ENCODE measurements around the gene HOXA11. TPM values are rescaled to one million over a fixed set of nuclear protein-coding genes. Genes with fewer than 3 reads are reported as not detected.

HOXA11 gene
- total RNA-seq, 1 donor from 2014 or later, result 1.2 TPM

DNA sequence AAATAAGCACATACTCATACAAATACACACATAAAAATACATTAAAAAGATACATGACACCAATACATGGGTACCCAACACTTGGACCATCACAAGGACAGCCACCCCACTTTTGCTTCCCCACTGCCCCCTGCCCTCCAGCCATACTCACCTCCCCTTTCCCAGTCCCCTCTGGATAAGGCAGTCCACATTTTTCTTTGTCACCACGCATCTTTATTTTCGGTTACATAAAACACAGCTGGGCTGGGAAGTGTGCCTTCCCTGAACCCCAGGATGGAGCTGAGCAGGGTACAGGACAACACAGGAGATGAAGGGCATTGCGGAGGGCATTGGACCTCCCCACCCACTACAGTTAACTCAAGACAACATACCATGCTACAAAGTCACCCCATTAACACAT is 31.5 kb downstream of the HOXA11 start:
- TF ChIP-seq, protein P1, sequence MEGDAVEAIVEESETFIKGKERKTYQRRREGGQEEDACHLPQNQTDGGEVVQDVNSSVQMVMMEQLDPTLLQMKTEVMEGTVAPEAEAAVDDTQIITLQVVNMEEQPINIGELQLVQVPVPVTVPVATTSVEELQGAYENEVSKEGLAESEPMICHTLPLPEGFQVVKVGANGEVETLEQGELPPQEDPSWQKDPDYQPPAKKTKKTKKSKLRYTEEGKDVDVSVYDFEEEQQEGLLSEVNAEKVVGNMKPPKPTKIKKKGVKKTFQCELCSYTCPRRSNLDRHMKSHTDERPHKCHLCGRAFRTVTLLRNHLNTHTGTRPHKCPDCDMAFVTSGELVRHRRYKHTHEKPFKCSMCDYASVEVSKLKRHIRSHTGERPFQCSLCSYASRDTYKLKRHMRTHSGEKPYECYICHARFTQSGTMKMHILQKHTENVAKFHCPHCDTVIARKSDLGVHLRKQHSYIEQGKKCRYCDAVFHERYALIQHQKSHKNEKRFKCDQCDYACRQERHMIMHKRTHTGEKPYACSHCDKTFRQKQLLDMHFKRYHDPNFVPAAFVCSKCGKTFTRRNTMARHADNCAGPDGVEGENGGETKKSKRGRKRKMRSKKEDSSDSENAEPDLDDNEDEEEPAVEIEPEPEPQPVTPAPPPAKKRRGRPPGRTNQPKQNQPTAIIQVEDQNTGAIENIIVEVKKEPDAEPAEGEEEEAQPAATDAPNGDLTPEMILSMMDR (conservative IDR thresholded peaks at IDR 0.05), result no peak
- no peak overlapping the region for H3K27ac Mint-ChIP-seq
- DNase-seq (ENCODE audit: extremely low spot score, unreplicated experiment), result peak; percentile 57
- peaks cover 29% of the 10 kb centered on the region for H3K4me1 Mint-ChIP-seq (ENCODE audit: unreplicated experiment)
- peaks cover 89% of the 10 kb centered on the region for H3K27me3 Mint-ChIP-seq
- peaks cover 13% of the 10 kb centered on the region for H3K36me3 Mint-ChIP-seq
- peak overlapping the region; percentile 47 for H3K4me3 Mint-ChIP-seq
- peaks cover 5% of the 10 kb centered on the region for H3K9me3 Mint-ChIP-seq

- DNase-seq (ENCODE audit: extremely low spot score, unreplicated experiment), result no peak
- H3K4me1 Mint-ChIP-seq (ENCODE audit: unreplicated experiment), result peaks cover 30% of the 10 kb centered on the region
- H3K4me3 Mint-ChIP-seq, result peak overlapping the region; percentile 91
- H3K36me3 Mint-ChIP-seq, result peaks cover 10% of the 10 kb centered on the region
- H3K27me3 Mint-ChIP-seq, result peaks cover 89% of the 10 kb centered on the region
- no peaks in the 10 kb centered on the region for H3K9me3 Mint-ChIP-seq
- TF ChIP-seq, protein P1 (conservative IDR thresholded peaks at IDR 0.05), result no peak
- H3K27ac Mint-ChIP-seq, result no peak overlapping the region
Measured at GRCh38 chr7:27152816-27153442, 32.1 kb downstream of the HOXA11 start.

GRCh38 chr7:27151931-27152815 is 32.9 kb downstream of the HOXA11 start, which contains the start of gene HOXA3:
TSS of gene HOXA3 (minus strand) at chr7:27152583. CDS start at chr7:27110640, 41,943 bp downstream.
- DNase-seq (ENCODE audit: extremely low spot score, unreplicated experiment), result peak; percentile 68
- Mint-ChIP-seq H3K9me3 (no peaks in the 10 kb centered on the region), H3K27ac (peak within 1 kb of the TSS; percentile 65)

DNA sequence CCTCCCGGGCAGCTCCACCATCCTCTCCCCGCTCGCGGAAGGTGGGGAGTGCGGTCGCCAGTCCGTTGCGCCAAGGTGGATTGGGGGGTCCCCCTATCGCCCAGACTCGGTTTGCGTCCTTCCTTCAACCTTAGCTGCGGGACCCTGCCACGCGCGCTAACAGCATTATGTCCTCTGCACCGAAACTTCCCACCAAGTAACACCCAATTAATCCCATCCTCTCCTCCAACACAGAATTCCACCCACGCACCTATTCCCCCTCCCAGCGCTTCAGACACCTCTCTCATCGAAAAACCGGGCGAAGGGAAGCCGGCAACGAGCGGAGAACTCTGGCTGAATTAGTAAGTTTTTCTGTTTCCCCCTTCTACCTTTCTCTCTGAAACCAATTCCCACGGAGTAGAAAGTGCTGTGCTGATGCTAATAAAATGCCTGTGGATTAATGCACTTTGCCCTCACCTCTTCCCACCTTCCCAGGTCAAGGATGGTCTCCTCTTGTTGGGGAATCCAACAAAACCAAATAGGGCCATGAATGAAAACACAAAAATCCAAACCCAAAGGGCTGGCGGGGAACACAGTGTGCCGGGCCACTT is 33.6 kb downstream of the HOXA11 start:
- TF ChIP-seq, protein P1 (conservative IDR thresholded peaks at IDR 0.05), result no peak
- H3K27me3 Mint-ChIP-seq, result peaks cover 87% of the 10 kb centered on the region
- DNase-seq (ENCODE audit: extremely low spot score, unreplicated experiment), result peak; percentile 67
- peaks cover 12% of the 10 kb centered on the region for H3K36me3 Mint-ChIP-seq
- peak overlapping the region; percentile 91 for H3K4me3 Mint-ChIP-seq
- H3K27ac Mint-ChIP-seq, result peak overlapping the region; percentile 65
- no peaks in the 10 kb centered on the region for H3K9me3 Mint-ChIP-seq
- H3K4me1 Mint-ChIP-seq (ENCODE audit: unreplicated experiment), result peaks cover 27% of the 10 kb centered on the region

More at GRCh38 chr7:27151931-27152815, 32.9 kb downstream of the HOXA11 start, which contains the start of gene HOXA3:
- TF ChIP-seq, protein P1 (conservative IDR thresholded peaks at IDR 0.05), result no peak
- peaks cover 27% of the 10 kb centered on the region for H3K4me1 Mint-ChIP-seq (ENCODE audit: unreplicated experiment)
- peaks cover 10% of the 10 kb centered on the region for H3K36me3 Mint-ChIP-seq
- peak within 1 kb of the TSS; percentile 91 for H3K4me3 Mint-ChIP-seq
- H3K27me3 Mint-ChIP-seq, result peaks cover 86% of the 10 kb centered on the region

- peak; percentile 88 for DNase-seq (ENCODE audit: extremely low spot score, unreplicated experiment)
- Mint-ChIP-seq H3K4me3 (peak overlapping the region; percentile 91), H3K4me1 (ENCODE audit: unreplicated experiment) (peaks cover 31% of the 10 kb centered on the region), H3K27ac (peak overlapping the region; percentile 65), H3K9me3 (no peaks in the 10 kb centered on the region), H3K27me3 (peaks cover 86% of the 10 kb centered on the region), H3K36me3 (peaks cover 18% of the 10 kb centered on the region)
- TF ChIP-seq, protein P1 (conservative IDR thresholded peaks at IDR 0.05), result peak; percentile 89
Measured at GRCh38 chr7:27150568-27151340, 34.3 kb downstream of the HOXA11 start.

Data from type B pancreatic cell (in vitro differentiated cells).